H9 (cell line): ENCODE data around the gene TBC1D5. TPM values are rescaled to one million over a fixed set of nuclear protein-coding genes. Genes with fewer than 3 reads are reported as not detected.

Experiments used
- DNase-seq: peaks from one replicate; pipeline ENCODE4 v3.0.0-alpha.2; 2017
- H2AFZ ChIP-seq: one replicate; pipeline ENCODE4 v1.6.1; 2013; ENCODE audit warnings: mild to moderate bottlenecking, low read length, control low read depth, moderate library complexity
- H2AK5ac ChIP-seq: 2 replicates; pipeline ENCODE4 v1.6.1; 2013; ENCODE audit warnings: low read length, control low read depth, mixed read lengths; ENCODE audit not compliant: insufficient read length
- H2BK120ac ChIP-seq: one replicate; pipeline ENCODE4 v1.6.1; 2013; ENCODE audit warnings: low read depth, mild to moderate bottlenecking, low read length, control low read depth, inconsistent platforms; ENCODE audit not compliant: poor library complexity, severe bottlenecking
- H2BK12ac ChIP-seq: 2 replicates; pipeline ENCODE4 v1.6.1; 2013; ENCODE audit warnings: low read length, control low read depth, mixed read lengths, low read depth; ENCODE audit not compliant: insufficient read length
- H2BK15ac ChIP-seq: 2 replicates; pipeline ENCODE4 v1.6.1; 2013; ENCODE audit warnings: low read depth, low read length, control low read depth
- H2BK20ac ChIP-seq: one replicate; pipeline ENCODE4 v1.6.1; 2013; ENCODE audit warnings: low read depth, mild to moderate bottlenecking, low read length, control low read depth, inconsistent platforms; ENCODE audit not compliant: poor library complexity, severe bottlenecking
- H2BK5ac ChIP-seq: 2 replicates; pipeline ENCODE4 v1.6.1; 2013; ENCODE audit warnings: low read length, control low read depth, mixed read lengths; ENCODE audit not compliant: insufficient read length
- H3K14ac ChIP-seq: 2 replicates; pipeline ENCODE4 v1.6.1; 2013; ENCODE audit warnings: low read length, control low read depth; ENCODE audit not compliant: insufficient read depth
- H3K18ac ChIP-seq: 2 replicates; pipeline ENCODE4 v1.6.1; 2013; ENCODE audit warnings: low read depth, mild to moderate bottlenecking, mixed read lengths, low read length, control low read depth; ENCODE audit not compliant: insufficient read length
- H3K23ac ChIP-seq: 2 replicates; pipeline ENCODE4 v1.6.1; 2013; ENCODE audit warnings: low read length, control low read depth, mixed read lengths, low read depth; ENCODE audit not compliant: insufficient read length
- H3K23me2 ChIP-seq: 2 replicates; pipeline ENCODE4 v1.6.1; 2013; ENCODE audit warnings: low read depth, mild to moderate bottlenecking, mixed read lengths, low read length, control low read depth; ENCODE audit not compliant: insufficient read length, poor library complexity, severe bottlenecking
- H3K27ac ChIP-seq: 2 replicates; pipeline ENCODE4 v1.5.1; 2013; ENCODE audit warnings: low read length, control low read depth, mixed read lengths, low read depth; ENCODE audit not compliant: insufficient read length
- H3K27me3 ChIP-seq: 2 replicates; pipeline ENCODE4 v1.6.1; 2013; ENCODE audit warnings: low read length, control low read depth, inconsistent platforms; ENCODE audit not compliant: insufficient read depth
- H3K4ac ChIP-seq: 2 replicates; pipeline ENCODE4 v1.6.1; 2013; ENCODE audit warnings: low read depth, mild to moderate bottlenecking, control low read depth, inconsistent platforms, low read length, moderate library complexity
- H3K4me1 ChIP-seq: 2 replicates; pipeline ENCODE4 v1.6.1; 2013; ENCODE audit warnings: low read length, control low read depth, inconsistent platforms; ENCODE audit not compliant: insufficient read depth
- H3K4me2 ChIP-seq: 2 replicates; pipeline ENCODE4 v1.6.1; 2013; ENCODE audit warnings: low read length, control low read depth, mixed read lengths; ENCODE audit not compliant: insufficient read length, insufficient read depth
- H3K56ac ChIP-seq: 2 replicates; pipeline ENCODE4 v1.6.1; 2013; ENCODE audit warnings: low read depth, mild to moderate bottlenecking, mixed read lengths, low read length, control low read depth; ENCODE audit not compliant: insufficient read length
- H3K79me1 ChIP-seq: 2 replicates; pipeline ENCODE4 v1.6.1; 2013; ENCODE audit warnings: low read depth, mild to moderate bottlenecking, moderate library complexity, low read length, control low read depth, inconsistent platforms; ENCODE audit not compliant: insufficient read depth, poor library complexity, severe bottlenecking
- H3K79me2 ChIP-seq: 2 replicates; pipeline ENCODE4 v1.6.1; 2013; ENCODE audit warnings: low read length, control low read depth, inconsistent platforms; ENCODE audit not compliant: insufficient read depth
- H3K9ac ChIP-seq: 2 replicates; pipeline ENCODE4 v1.6.1; 2013; ENCODE audit warnings: low read length, control low read depth, mixed read lengths; ENCODE audit not compliant: insufficient read length; ENCODE audit errors: extremely low read depth
- H3K9me3 ChIP-seq: one replicate; pipeline ENCODE4 v1.6.1; 2013; ENCODE audit warnings: low read depth, low read length, inconsistent platforms; ENCODE audit not compliant: control insufficient read depth
- H3T11ph ChIP-seq: one replicate; pipeline ENCODE4 v1.6.1; 2013; ENCODE audit warnings: mild to moderate bottlenecking, low read length, control low read depth, inconsistent platforms
- H4K20me1 ChIP-seq: one replicate; pipeline ENCODE4 v1.6.1; 2013; ENCODE audit not compliant: control insufficient read depth, insufficient read length, insufficient read depth
- H4K5ac ChIP-seq: 2 replicates; pipeline ENCODE4 v1.6.1; 2013; ENCODE audit warnings: low read depth, mild to moderate bottlenecking, mixed read lengths, low read length, control low read depth; ENCODE audit not compliant: insufficient read length
- H4K8ac ChIP-seq: replicated peaks from 2 replicates; pipeline ENCODE4 v1.6.1; 2013; ENCODE audit warnings: low read length, control low read depth, mixed read lengths, low read depth; ENCODE audit not compliant: insufficient read length
- H4K91ac ChIP-seq: 2 replicates; pipeline ENCODE4 v1.6.1; 2013; ENCODE audit warnings: low read depth, mild to moderate bottlenecking, moderate library complexity, mixed read lengths, low read length, control low read depth; ENCODE audit not compliant: insufficient read length
- H3K27ac Mint-ChIP-seq, 3 experiments: 2 replicates in 2 of 3; 3 replicates in 1 of 3; pipeline ENCODE4 v1.8.0; 2020 to 2021; ENCODE audit warnings: mixed read lengths in 3 of 3, mild to moderate bottlenecking in 1 of 3, moderate library complexity in 1 of 3
- H3K27me3 Mint-ChIP-seq: 2 replicates; pipeline ENCODE4 v1.8.0; 2021; ENCODE audit warnings: low read depth, mild to moderate bottlenecking, moderate library complexity, mixed read lengths
- H3K36me3 Mint-ChIP-seq, 3 experiments: 2 replicates in 2 of 3; 3 replicates in 1 of 3; pipeline ENCODE4 v1.8.0; 2020 to 2021; ENCODE audit warnings: low read depth in 3 of 3, mixed read lengths in 3 of 3; ENCODE audit not compliant: insufficient read depth in 1 of 3
- H3K4me1 Mint-ChIP-seq, 2 experiments: 2 replicates each; pipeline ENCODE4 v1.8.0; 2020; ENCODE audit warnings: mixed read lengths in 2 of 2
- H3K4me3 Mint-ChIP-seq, 2 experiments: 2 replicates in 1 of 2; 3 replicates in 1 of 2; pipeline ENCODE4 v1.8.0; 2020 to 2021; ENCODE audit warnings: mild to moderate bottlenecking in 2 of 2, mixed read lengths in 2 of 2, moderate library complexity in 1 of 2
- H3K9me3 Mint-ChIP-seq, 2 experiments: 2 replicates in 1 of 2; 3 replicates in 1 of 2; pipeline ENCODE4 v1.8.0; 2020; ENCODE audit warnings: mild to moderate bottlenecking in 2 of 2, mixed read lengths in 2 of 2, moderate library complexity in 1 of 2
- CTCF ChIP-seq: fragments of 200-600 bp; sonication (generic); conservative IDR thresholded peaks from 3 replicates; pipeline ENCODE4 v1.8.0; 2021; ENCODE audit warnings: antibody characterized with exemption, mild to moderate bottlenecking
- WGBS: extraction: QIAGEN DNeasy Blood & Tissue Kit; methylation state at CpG from one replicate; pipeline ENCODE4 v1.1.7; 2013; ENCODE audit warnings: missing lambda C conversion rate, low lambda C conversion rate, mixed read lengths; ENCODE audit not compliant: insufficient read length; ENCODE audit errors: extremely low coverage; 5-methylcytosine and 5-hydroxymethylcytosine counted together
- total RNA-seq: library from RNA; stranded (reverse); gene quantifications from 2 replicates; pipeline ENCODE4 v1.2.1, GENCODE V29; 2021

TBC1D5 gene
- total RNA-seq, 1 experiment from 2014 or later: 25.0 TPM

GRCh38 chr3:17625133-17625532, 117.3 kb downstream of the TBC1D5 start:
- H3K14ac ChIP-seq: no peak overlapping the region
- H3K4me1 Mint-ChIP-seq: peaks cover 48 to 54% of the 10 kb centered on the region in 2 experiments
- no peak for DNase-seq
- H4K5ac ChIP-seq: no peak overlapping the region
- no peaks in the 10 kb centered on the region for H3K27me3 Mint-ChIP-seq
- H3K23me2 ChIP-seq: no peaks in the 10 kb centered on the region
- H4K91ac ChIP-seq: no peak overlapping the region
- no peak overlapping the region for H2BK120ac ChIP-seq
- H3K23ac ChIP-seq: no peak overlapping the region
- no CpG with 5 or more reads among the region's 2 CpGs for WGBS
- no peak overlapping the region for H3K4me2 ChIP-seq
- no peaks in the 10 kb centered on the region for H4K20me1 ChIP-seq
- no peak overlapping the region for H3T11ph ChIP-seq
- H3K9me3 ChIP-seq: no peaks in the 10 kb centered on the region
- H3K36me3 Mint-ChIP-seq: no peaks in the 10 kb centered on the region
- no peak overlapping the region for H2BK15ac ChIP-seq
- no peak overlapping the region for H3K9ac ChIP-seq
- no peak overlapping the region for H2BK12ac ChIP-seq
- peaks cover 11% of the 10 kb centered on the region for H3K4me1 ChIP-seq
- no peak overlapping the region for H3K18ac ChIP-seq
- H3K4ac ChIP-seq: no peak overlapping the region
- no peaks in the 10 kb centered on the region for H3K9me3 Mint-ChIP-seq
- H3K79me2 ChIP-seq: no peaks in the 10 kb centered on the region
- H4K8ac ChIP-seq: no peak overlapping the region
- no peak overlapping the region for H3K27ac ChIP-seq
- H2BK20ac ChIP-seq: no peak overlapping the region
- H3K27ac Mint-ChIP-seq: peak overlapping the region in 2 of 3 experiments; percentile 31 to 76; a peak in 4 of 7 replicates
- no peak overlapping the region for H3K56ac ChIP-seq
- no peaks in the 10 kb centered on the region for H3K79me1 ChIP-seq
- H3K4me3 Mint-ChIP-seq: no peak overlapping the region
- no peak overlapping the region for H2BK5ac ChIP-seq
- TF ChIP-seq CTCF: no peak
- H2AFZ ChIP-seq: no peak overlapping the region
- no peaks in the 10 kb centered on the region for H3K27me3 ChIP-seq
- no peak overlapping the region for H2AK5ac ChIP-seq
